Measurements from ENCODE around the gene PACSIN2.

DNA sequence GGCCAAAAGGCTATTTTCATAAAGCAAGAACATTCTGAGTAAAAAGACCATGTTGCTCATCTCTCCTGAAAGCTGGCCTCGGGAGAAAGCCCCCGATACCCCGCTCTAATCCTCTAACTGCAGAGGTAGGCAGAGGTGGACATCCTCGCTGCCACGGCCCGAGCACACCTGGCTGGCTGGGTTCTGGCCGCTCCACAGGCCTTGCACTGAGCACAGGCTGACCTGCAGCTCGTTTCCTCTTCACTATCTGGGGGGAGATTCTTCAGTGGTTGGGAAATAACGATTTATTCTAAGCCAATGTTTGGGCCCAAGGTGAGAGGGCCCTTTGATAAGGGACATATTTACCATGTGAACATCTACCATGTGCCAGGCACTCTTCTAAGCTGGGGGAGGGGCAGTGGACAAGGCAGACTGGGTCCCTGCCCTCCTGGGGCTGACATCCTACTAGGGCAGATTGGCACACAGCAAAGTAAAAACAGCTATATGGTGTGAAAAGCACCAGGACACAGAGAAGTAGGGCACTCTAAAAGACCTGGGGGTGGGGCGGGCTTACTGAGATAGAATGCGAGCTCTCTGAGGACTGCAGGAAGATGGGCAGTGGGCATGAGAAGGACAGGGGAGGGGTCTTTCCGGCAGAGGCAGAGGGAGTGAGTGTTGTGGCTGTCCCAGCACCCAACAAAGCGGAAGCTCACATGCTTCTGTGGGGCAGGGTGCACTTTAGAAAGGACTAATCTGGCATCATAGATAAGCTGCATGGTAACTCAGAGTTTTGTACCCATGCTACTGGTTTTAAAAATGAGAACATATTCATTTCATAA, 92.4 kb downstream of the PACSIN2 start:
- no peak for TF ChIP-seq POLR2A (IDR thresholded peaks at IDR 0.05; ENCODE audit: low read length)
- no peak for TF ChIP-seq GATA1 (IDR thresholded peaks at IDR 0.05; ENCODE audit: low read depth, low read length)
